ENCODE measurements around the gene TMEM44.

The TMEM44 gene

GRCh38 chr3:194667363-194667762 is 34.1 kb upstream of the TMEM44 start:
- DNase-seq (ENCODE audit: low spot score), result no peak
- no peak for TF ChIP-seq CTCF (IDR thresholded peaks at IDR 0.05; ENCODE audit: extremely low read depth, insufficient read depth, missing control alignments)
- in situ Hi-C loops (cut with MboI; ENCODE audit: low pct_unique_long_range_greater_than_20kb, low sequenced_read_pairs, unreplicated experiment), result no loop called here

- TF ChIP-seq CTCF (IDR thresholded peaks at IDR 0.05; ENCODE audit: extremely low read depth, insufficient read depth, missing control alignments), result no peak
- no peak for DNase-seq (ENCODE audit: low spot score)
- in situ Hi-C loops (cut with MboI; ENCODE audit: low pct_unique_long_range_greater_than_20kb, low sequenced_read_pairs, unreplicated experiment), result no loop called here
These were observed 31.6 kb upstream of the TMEM44 start for GRCh38 chr3:194664857-194665256.

- no peak for DNase-seq (ENCODE audit: low spot score)
- in situ Hi-C loops (cut with MboI; ENCODE audit: low pct_unique_long_range_greater_than_20kb, low sequenced_read_pairs, unreplicated experiment), result no loop called here
- TF ChIP-seq CTCF (IDR thresholded peaks at IDR 0.05; ENCODE audit: extremely low read depth, insufficient read depth, missing control alignments), result no peak
These were observed 28.7 kb upstream of the TMEM44 start for GRCh38 chr3:194661946-194662345.

- no peak for TF ChIP-seq CTCF (IDR thresholded peaks at IDR 0.05; ENCODE audit: extremely low read depth, insufficient read depth, missing control alignments)
- in situ Hi-C loops (cut with MboI; ENCODE audit: low pct_unique_long_range_greater_than_20kb, low sequenced_read_pairs, unreplicated experiment), result no loop called here
- no peak for DNase-seq (ENCODE audit: low spot score)
These were observed 28.2 kb upstream of the TMEM44 start for GRCh38 chr3:194661374-194661773.

GRCh38 chr3:194659778-194660177 is 26.6 kb upstream of the TMEM44 start:
- in situ Hi-C loops (cut with MboI; ENCODE audit: low pct_unique_long_range_greater_than_20kb, low sequenced_read_pairs, unreplicated experiment), result no loop called here
- TF ChIP-seq CTCF (IDR thresholded peaks at IDR 0.05; ENCODE audit: extremely low read depth, insufficient read depth, missing control alignments), result no peak
- no peak for DNase-seq (ENCODE audit: low spot score)

- DNase-seq (ENCODE audit: low spot score), result no peak
- in situ Hi-C loops (cut with MboI; ENCODE audit: low pct_unique_long_range_greater_than_20kb, low sequenced_read_pairs, unreplicated experiment), result no loop called here
- TF ChIP-seq CTCF (IDR thresholded peaks at IDR 0.05; ENCODE audit: extremely low read depth, insufficient read depth, missing control alignments), result no peak
These were observed 25.4 kb upstream of the TMEM44 start for GRCh38 chr3:194658477-194659242.
